Neural progenitor cell (in vitro differentiated cells): Measurements from ENCODE around the gene RMND5A. TPM values are rescaled to one million over a fixed set of nuclear protein-coding genes. Genes with fewer than 3 reads are reported as not detected.

ENCODE experiments used
- DNase-seq: peaks from one replicate; pipeline ENCODE4 v3.0.0-alpha.2; 2016; ENCODE audit warnings: low spot score
- H2AFZ ChIP-seq: fragments of 200-600 bp; sonication (generic); replicated peaks from 2 replicates; pipeline ENCODE4 v1.6.1; 2016; ENCODE audit warnings: antibody characterized with exemption
- H3F3A ChIP-seq: fragments of 200-600 bp; sonication (generic); 2 replicates; pipeline ENCODE4 v1.6.1; 2016; ENCODE audit warnings: antibody characterized with exemption, low read depth
- H3K27ac ChIP-seq: fragments of 200-600 bp; sonication (generic); 2 replicates; pipeline ENCODE4 v1.5.1; 2016; ENCODE audit warnings: mild to moderate bottlenecking
- H3K27me3 ChIP-seq: fragments of 200-600 bp; sonication (generic); 2 replicates; pipeline ENCODE4 v1.6.1; 2016; ENCODE audit warnings: mild to moderate bottlenecking, moderate library complexity
- H3K36me3 ChIP-seq: fragments of 200-600 bp; sonication (generic); 2 replicates; pipeline ENCODE4 v1.5.1; 2016
- H3K4me1 ChIP-seq: fragments of 200-600 bp; sonication (generic); 2 replicates; pipeline ENCODE4 v1.6.1; 2016; ENCODE audit warnings: mixed run types
- H3K4me2 ChIP-seq: fragments of 200-600 bp; sonication (generic); 2 replicates; pipeline ENCODE4 v1.6.1; 2016
- H3K4me3 ChIP-seq: fragments of 200-600 bp; sonication (generic); 2 replicates; pipeline ENCODE4 v1.5.1; 2016
- H3K79me2 ChIP-seq: fragments of 200-600 bp; sonication (generic); 2 replicates; pipeline ENCODE4 v1.6.1; 2016; ENCODE audit warnings: low read depth
- H3K9ac ChIP-seq: fragments of 200-600 bp; sonication (generic); 2 replicates; pipeline ENCODE4 v1.6.1; 2016
- H3K9me3 ChIP-seq: fragments of 200-600 bp; sonication (generic); 2 replicates; pipeline ENCODE4 v1.5.1; 2016; ENCODE audit warnings: low read depth
- H4K20me1 ChIP-seq: fragments of 200-600 bp; sonication (generic); 2 replicates; pipeline ENCODE4 v1.6.1; 2016; ENCODE audit warnings: low read depth
- H3K27ac Mint-ChIP-seq: 3 replicates; pipeline ENCODE4 v1.8.0; 2021; ENCODE audit warnings: mixed read lengths
- H3K27me3 Mint-ChIP-seq: 2 replicates; pipeline ENCODE4 v1.8.0; 2022; ENCODE audit warnings: low read depth, mild to moderate bottlenecking, inconsistent platforms, moderate library complexity, mixed read lengths; ENCODE audit not compliant: insufficient read depth
- H3K36me3 Mint-ChIP-seq: 3 replicates; pipeline ENCODE4 v1.8.0; 2021; ENCODE audit warnings: mixed read lengths
- H3K4me1 Mint-ChIP-seq: 3 replicates; pipeline ENCODE4 v1.8.0; 2021; ENCODE audit warnings: mixed read lengths
- H3K4me3 Mint-ChIP-seq: 3 replicates; pipeline ENCODE4 v1.8.0; 2021; ENCODE audit warnings: mild to moderate bottlenecking, moderate library complexity, mixed read lengths
- H3K9me3 Mint-ChIP-seq: 3 replicates; pipeline ENCODE4 v1.8.0; 2020; ENCODE audit warnings: mixed read lengths
- CTCF ChIP-seq: fragments of 200-600 bp; sonication (generic); IDR thresholded peaks from 2 replicates; pipeline ENCODE4 v1.5.1; 2017; ENCODE audit warnings: antibody characterized with exemption, mild to moderate bottlenecking
- EZH2 ChIP-seq: fragments of 200-600 bp; sonication (generic); IDR thresholded peaks from 2 replicates; pipeline ENCODE4 v1.6.1; 2017; ENCODE audit warnings: antibody characterized with exemption, mild to moderate bottlenecking, moderate library complexity
- EZH2phosphoT487 ChIP-seq: fragments of 200-600 bp; sonication (generic); IDR thresholded peaks from 2 replicates; pipeline ENCODE4 v1.6.1; 2017; ENCODE audit warnings: antibody characterized with exemption
- total RNA-seq: library from RNA; depleted of rRNA; stranded (reverse); fragments of >200 nt; gene quantifications from 2 replicates; pipeline ENCODE4 v1.2.3, GENCODE V29; 2015; ENCODE audit warnings: low replicate concordance

RMND5A gene
- total RNA-seq, 1 donor from 2014 or later: 107 TPM

- Mint-ChIP-seq H3K36me3 (no peaks in the 10 kb centered on the region), H3K27me3 (peaks cover 10% of the 10 kb centered on the region), H3K4me1 (peaks cover 6% of the 10 kb centered on the region), H3K4me3 (peak overlapping the region; percentile 69), H3K9me3 (no peaks in the 10 kb centered on the region), H3K27ac (no peak overlapping the region)
- Histone ChIP-seq H3K4me1 (no peaks in the 10 kb centered on the region), H3F3A (peaks cover 5% of the 10 kb centered on the region), H3K9me3 (no peaks in the 10 kb centered on the region), H3K27me3 (peaks cover 43% of the 10 kb centered on the region), H3K9ac (no peak overlapping the region), H3K4me3 (no peak overlapping the region), H3K4me2 (no peak overlapping the region), H2AFZ (no peak overlapping the region), H4K20me1 (no peaks in the 10 kb centered on the region), H3K27ac (no peak overlapping the region), H3K36me3 (no peaks in the 10 kb centered on the region), H3K79me2 (no peaks in the 10 kb centered on the region)
- no peak for TF ChIP-seq EZH2
- no peak for TF ChIP-seq CTCF
- TF ChIP-seq EZH2phosphoT487: no peak
- DNase-seq: no peak
Measured at GRCh38 chr2:86806059-86806857, 86.2 kb downstream of the RMND5A start.

- peaks cover 3% of the 10 kb centered on the region for H3K4me1 ChIP-seq
- Mint-ChIP-seq H3K4me1 (peaks cover 6% of the 10 kb centered on the region), H3K27ac (no peak overlapping the region), H3K9me3 (no peaks in the 10 kb centered on the region), H3K4me3 (peak overlapping the region; percentile 94), H3K36me3 (no peaks in the 10 kb centered on the region), H3K27me3 (peaks cover 10% of the 10 kb centered on the region)
- H3K36me3 ChIP-seq: no peaks in the 10 kb centered on the region
- H4K20me1 ChIP-seq: no peaks in the 10 kb centered on the region
- peaks cover 43% of the 10 kb centered on the region for H3K27me3 ChIP-seq
- H3K4me3 ChIP-seq: peak overlapping the region; percentile 49
- TF ChIP-seq EZH2 (no peak), EZH2phosphoT487 (no peak), CTCF (no peak)
- H3K4me2 ChIP-seq: peak overlapping the region; percentile 99
- H3F3A ChIP-seq: peaks cover 5% of the 10 kb centered on the region
- H3K9ac ChIP-seq: no peak overlapping the region
- no peaks in the 10 kb centered on the region for H3K9me3 ChIP-seq
- no peak for DNase-seq
- no peak overlapping the region for H3K27ac ChIP-seq
- peak overlapping the region; percentile 96 for H2AFZ ChIP-seq
- H3K79me2 ChIP-seq: no peaks in the 10 kb centered on the region
Measured at GRCh38 chr2:86807133-86807467, 87.0 kb downstream of the RMND5A start.

- Mint-ChIP-seq H3K9me3 (no peaks in the 10 kb centered on the region), H3K27ac (peak overlapping the region; percentile 36), H3K4me3 (peak overlapping the region; percentile 94), H3K36me3 (no peaks in the 10 kb centered on the region), H3K27me3 (peaks cover 10% of the 10 kb centered on the region), H3K4me1 (peaks cover 6% of the 10 kb centered on the region)
- Histone ChIP-seq H2AFZ (peak overlapping the region; percentile 96), H3K9ac (no peak overlapping the region), H3K9me3 (no peaks in the 10 kb centered on the region), H3K27ac (no peak overlapping the region), H3K4me3 (peak overlapping the region; percentile 49), H3F3A (peaks cover 5% of the 10 kb centered on the region), H4K20me1 (no peaks in the 10 kb centered on the region), H3K36me3 (no peaks in the 10 kb centered on the region), H3K79me2 (no peaks in the 10 kb centered on the region), H3K27me3 (peaks cover 43% of the 10 kb centered on the region), H3K4me2 (peak overlapping the region; percentile 99), H3K4me1 (peaks cover 4% of the 10 kb centered on the region)
- peak; percentile 73 for DNase-seq
- TF ChIP-seq CTCF (no peak), EZH2 (no peak), EZH2phosphoT487 (no peak)
Measured at GRCh38 chr2:86807468-86808275, 87.6 kb downstream of the RMND5A start.
